ENCODE measurements around the gene ERGIC2.
"Not testable (repeated sequence)": the region's sequence is repeated elsewhere in the genome, so short reads cannot be mapped to it uniquely, and the experiment has no call there.

The ERGIC2 gene

GRCh38 chr12:29301114-29301513 is 79.9 kb downstream of the ERGIC2 start:
- no peak for DNase-seq (ENCODE audit: low read depth in 2 of 2)

DNA sequence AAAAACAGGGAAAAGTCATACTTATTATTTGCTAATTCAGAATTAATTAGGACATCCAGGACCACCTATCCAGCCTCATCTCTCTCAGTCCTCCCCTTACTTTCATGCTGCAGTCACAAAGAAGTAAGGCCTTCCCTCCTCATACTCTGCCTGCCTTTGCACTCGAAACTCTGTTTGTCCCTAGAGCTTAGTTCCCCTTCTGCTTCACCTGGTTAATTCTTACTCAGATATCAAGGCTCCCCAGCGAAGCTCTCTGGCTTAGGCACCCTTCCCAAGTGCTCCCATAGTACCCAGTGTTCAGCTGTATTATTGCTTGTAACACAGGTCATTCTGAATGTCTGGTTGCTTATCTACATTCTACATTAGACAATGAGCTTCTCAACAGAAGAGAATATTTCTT is 81.3 kb downstream of the ERGIC2 start:
- no peak for DNase-seq (ENCODE audit: low read depth in 2 of 2)

DNA sequence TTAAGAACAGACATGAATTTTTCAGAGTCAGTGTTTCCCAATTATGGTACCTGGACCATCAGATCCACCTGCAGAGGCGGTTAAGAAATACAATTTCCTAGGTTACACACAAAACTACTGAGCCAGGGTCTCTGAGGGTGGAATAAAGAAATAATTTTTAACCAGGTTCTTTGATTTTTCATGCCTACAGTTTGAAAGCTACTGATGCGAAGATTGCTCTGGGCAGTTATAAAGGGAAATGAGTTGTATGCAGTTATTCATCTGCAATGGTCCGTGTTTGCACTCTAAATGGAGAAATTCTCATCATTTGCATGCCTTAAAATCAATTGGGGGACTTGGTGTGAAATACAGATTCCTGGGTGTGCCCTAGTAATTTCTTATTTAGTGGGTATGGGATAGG is 89.7 kb downstream of the ERGIC2 start:
- DNase-seq (ENCODE audit: low read depth in 2 of 2) = no peak

DNA sequence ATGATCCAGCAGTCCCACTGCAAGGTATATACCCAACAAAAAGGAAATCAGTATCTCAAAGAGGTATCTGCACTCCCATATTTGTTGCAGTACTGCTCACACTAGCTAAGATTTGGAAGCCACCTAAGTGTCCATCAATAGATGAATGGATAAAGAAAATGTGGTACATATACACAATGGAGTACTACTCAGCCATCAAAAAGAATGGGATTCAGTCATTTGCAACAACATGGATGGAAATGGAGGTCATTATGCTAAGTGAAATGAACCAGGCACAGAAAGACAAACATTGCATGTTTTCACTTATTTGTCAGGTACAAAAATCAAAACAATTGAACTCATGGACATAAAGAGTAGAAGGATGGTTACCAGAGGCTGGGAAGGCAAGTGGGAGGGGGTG is 90.5 kb downstream of the ERGIC2 start:
- not testable (repeated sequence) for DNase-seq (ENCODE audit: low read depth in 2 of 2)

GRCh38 chr12:29288031-29288430 is 92.9 kb downstream of the ERGIC2 start:
- no peak for DNase-seq (ENCODE audit: low read depth in 2 of 2)

DNA sequence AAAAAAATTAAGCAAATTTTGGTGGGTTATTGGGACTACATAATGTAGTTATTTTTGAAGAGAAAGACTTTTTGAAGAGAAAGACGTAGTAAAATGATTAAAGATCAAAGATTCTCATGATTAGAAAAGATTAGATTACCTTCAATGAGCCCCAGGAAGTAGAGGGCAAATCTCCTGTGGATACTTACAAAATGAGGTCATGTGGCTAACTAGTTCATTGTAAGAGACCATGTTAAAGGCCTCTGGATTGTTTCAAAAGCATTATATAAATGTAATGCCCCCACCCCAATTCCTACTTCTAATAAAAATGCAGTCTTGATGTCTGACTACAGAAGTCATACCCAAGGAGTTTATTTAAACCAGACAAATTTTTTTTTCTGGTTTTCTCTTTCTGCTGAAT is 93.3 kb downstream of the ERGIC2 start:
- no peak for DNase-seq (ENCODE audit: low read depth in 2 of 2)

All from stimulated activated CD8-positive, alpha-beta memory T cell treated with anti-CD3 and anti-CD28 coated beads, Interleukin-15, amount 100 ng/mL, for 4 hours (primary cell).